ENCODE data around the gene LIMA1.
"Not testable (repeated sequence)": the region's sequence is repeated elsewhere in the genome, so short reads cannot be mapped to it uniquely, and the experiment has no call there.

Gene LIMA1

DNA sequence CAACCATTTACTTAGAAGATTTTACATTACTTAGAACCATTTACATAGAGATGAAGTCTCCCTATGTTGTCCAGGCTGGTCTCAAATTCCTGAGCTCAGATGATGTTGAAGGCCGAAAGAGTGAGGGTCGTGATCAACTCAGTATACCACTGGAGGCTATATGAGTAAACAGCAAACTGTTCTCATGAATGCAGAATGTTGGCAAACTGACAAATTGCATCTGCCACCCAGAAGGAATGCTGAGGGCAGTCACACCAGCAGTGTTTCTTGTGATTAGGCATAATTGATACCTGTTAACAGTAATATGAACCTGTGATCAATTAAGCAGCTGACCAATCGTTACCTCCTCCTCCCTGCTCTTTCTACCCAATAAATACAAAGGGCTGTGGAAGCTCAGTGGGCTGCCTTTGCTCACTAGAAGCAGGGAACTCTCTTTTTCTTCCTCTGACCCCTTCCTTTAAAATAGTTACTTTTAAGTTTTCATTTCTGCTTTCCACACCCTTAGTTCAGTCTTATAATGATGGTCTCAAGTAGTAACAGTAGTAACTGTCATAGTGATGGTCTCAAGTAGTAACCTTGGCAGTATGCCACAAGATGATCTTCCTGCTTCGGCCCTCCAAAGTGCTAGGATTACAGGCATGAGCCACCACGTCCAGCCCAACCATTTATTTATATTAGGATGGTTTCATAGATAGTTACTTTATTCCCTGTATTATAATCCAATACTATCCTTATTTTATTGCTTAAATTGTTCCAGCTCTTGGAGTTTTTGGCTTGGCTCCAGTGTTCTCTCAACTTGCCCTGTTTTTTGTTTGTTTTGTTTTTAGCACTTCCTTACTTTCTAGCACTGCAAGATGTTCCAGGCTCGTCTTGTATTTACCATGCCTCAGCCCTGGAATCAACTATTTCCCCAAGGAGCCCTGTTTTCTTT, 25.8 kb downstream of the LIMA1 start:
- H3K36me3 ChIP-seq (ENCODE audit: insufficient read depth, low read length), result no peaks in the 10 kb centered on the region
- H3K4me3 ChIP-seq, result no peak overlapping the region
- no peaks in the 10 kb centered on the region for H3K9me3 ChIP-seq (ENCODE audit: low read depth, low read length)
- DNase-seq (ENCODE audit: low read depth, low spot score), result no peak
- no peak overlapping the region; the same call in 1 of the 2 replicates for H3K27ac ChIP-seq
- TF ChIP-seq EZH2 (IDR thresholded peaks at IDR 0.05), result no peak
- no peak for TF ChIP-seq FOXP2 (optimal IDR thresholded peaks at IDR 0.05; ENCODE audit: control extremely low read depth, extremely low read length, insufficient read depth)
- TF ChIP-seq POLR2AphosphoS5 (IDR thresholded peaks at IDR 0.05; ENCODE audit: borderline replicate concordance, low read depth, low read length), result no peak
- H3K9ac ChIP-seq (ENCODE audit: insufficient read length), result no peak overlapping the region

DNA sequence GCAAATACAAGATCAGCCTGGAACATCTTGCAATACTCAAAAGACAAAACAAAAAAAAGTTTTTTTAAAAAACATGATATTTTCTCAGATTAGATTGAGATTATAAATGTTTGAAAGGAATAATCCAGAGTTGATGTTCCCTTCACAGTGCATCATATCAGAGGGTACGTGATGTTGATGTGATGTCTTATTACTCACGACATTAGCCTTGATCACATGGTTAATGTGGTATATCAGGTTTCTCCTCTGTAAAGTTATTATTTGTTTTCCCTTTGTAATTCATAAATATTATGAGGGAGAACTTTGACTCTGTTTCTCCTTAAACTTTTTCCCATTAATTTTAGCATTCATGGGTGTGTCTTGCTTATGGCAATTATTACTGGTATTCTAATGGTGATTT, 26.6 kb downstream of the LIMA1 start:
- Histone ChIP-seq H3K4me3 (no peak overlapping the region), H3K27ac (no peak overlapping the region), H3K9me3 (ENCODE audit: low read depth, low read length) (no peaks in the 10 kb centered on the region), H3K9ac (ENCODE audit: insufficient read length) (no peak overlapping the region), H3K36me3 (ENCODE audit: insufficient read depth, low read length) (no peaks in the 10 kb centered on the region)
- DNase-seq (ENCODE audit: low read depth, low spot score), result no peak
- TF ChIP-seq POLR2AphosphoS5 (IDR thresholded peaks at IDR 0.05; ENCODE audit: borderline replicate concordance, low read depth, low read length) (no peak), FOXP2 (optimal IDR thresholded peaks at IDR 0.05; ENCODE audit: control extremely low read depth, extremely low read length, insufficient read depth) (no peak), EZH2 (IDR thresholded peaks at IDR 0.05) (no peak)

DNA sequence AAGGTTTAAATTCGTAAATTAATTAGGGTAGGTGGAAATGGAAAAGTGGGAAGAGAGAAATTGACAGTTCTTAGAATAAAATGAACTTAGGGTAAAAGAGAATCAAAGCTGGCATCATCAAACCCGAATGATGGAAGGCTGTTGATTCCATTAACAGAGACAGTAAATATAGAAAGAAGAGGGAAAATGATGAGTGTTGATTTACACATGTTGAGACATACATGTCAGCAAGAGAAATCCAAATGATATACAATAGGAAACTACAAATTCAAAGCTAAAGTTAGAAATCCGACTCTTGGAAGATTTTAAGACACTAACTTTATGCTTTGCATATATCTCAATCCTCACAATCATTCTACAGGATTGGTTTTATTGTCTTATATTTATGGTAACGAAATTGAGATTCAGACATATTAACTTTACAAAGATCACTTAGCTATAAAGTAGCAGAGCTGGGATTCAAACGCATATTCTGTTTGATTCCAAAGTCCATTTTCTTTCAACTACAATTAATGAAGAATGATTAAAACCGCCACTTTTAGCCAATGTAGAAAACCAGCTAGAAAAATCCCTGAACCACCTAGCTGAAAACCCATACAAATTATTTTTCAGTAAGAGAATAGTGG, 30.2 kb downstream of the LIMA1 start:
- no peak for DNase-seq (ENCODE audit: low read depth, low spot score)
- TF ChIP-seq POLR2AphosphoS5 (IDR thresholded peaks at IDR 0.05; ENCODE audit: borderline replicate concordance, low read depth, low read length) (no peak), FOXP2 (optimal IDR thresholded peaks at IDR 0.05; ENCODE audit: control extremely low read depth, extremely low read length, insufficient read depth) (no peak), EZH2 (IDR thresholded peaks at IDR 0.05) (no peak)
- Histone ChIP-seq H3K27ac (no peak overlapping the region), H3K4me3 (no peak overlapping the region), H3K9ac (ENCODE audit: insufficient read length) (no peak overlapping the region), H3K36me3 (ENCODE audit: insufficient read depth, low read length) (no peaks in the 10 kb centered on the region), H3K9me3 (ENCODE audit: low read depth, low read length) (no peaks in the 10 kb centered on the region)

- Histone ChIP-seq H3K27ac (no peak overlapping the region), H3K9ac (ENCODE audit: insufficient read length) (no peak overlapping the region), H3K4me3 (no peak overlapping the region), H3K9me3 (ENCODE audit: low read depth, low read length) (no peaks in the 10 kb centered on the region), H3K36me3 (ENCODE audit: insufficient read depth, low read length) (no peaks in the 10 kb centered on the region)
- no peak for TF ChIP-seq EZH2 (IDR thresholded peaks at IDR 0.05)
- no peak for TF ChIP-seq POLR2AphosphoS5 (IDR thresholded peaks at IDR 0.05; ENCODE audit: borderline replicate concordance, low read depth, low read length)
- TF ChIP-seq FOXP2 (optimal IDR thresholded peaks at IDR 0.05; ENCODE audit: control extremely low read depth, extremely low read length, insufficient read depth), result no peak
- DNase-seq (ENCODE audit: low read depth, low spot score), result no peak
These were observed 31.6 kb downstream of the LIMA1 start for GRCh38 chr12:50251619-50252252.

DNA sequence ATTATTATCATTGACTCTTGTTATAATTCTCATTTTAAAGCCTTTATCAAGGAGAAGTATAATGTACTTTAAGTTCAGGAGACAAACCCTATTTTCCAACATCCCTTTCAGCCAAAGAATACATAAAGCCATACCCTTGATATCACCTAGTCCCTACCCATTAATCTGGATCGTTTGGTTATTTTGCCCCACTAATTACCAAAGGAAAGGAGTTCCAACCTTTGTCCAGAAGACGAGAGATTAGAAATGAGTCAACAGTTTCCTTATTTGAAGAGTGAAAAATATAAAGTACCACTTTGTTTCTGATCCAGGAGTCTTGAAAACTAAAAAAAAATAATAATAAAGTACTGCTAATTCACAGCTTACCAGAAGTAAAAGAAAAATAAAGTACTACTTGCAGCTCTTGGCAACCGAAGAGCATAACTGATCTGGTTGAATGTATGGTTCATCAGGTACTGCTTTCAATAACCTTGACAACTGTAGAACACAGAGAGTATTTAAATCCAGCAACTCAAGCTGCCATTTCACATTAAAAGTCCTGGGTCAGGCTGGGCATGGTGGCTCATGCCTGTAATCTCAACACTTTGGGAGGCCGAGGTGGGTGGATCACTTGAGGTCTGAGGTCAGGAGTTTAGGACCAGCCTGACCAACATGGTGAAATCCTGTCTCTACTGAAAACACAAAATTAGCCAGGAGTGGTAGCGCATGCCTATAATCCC, 33.7 kb downstream of the LIMA1 start:
- no peak for TF ChIP-seq EZH2 (IDR thresholded peaks at IDR 0.05)
- no peak for DNase-seq (ENCODE audit: low read depth, low spot score)
- Histone ChIP-seq H3K4me3 (no peak overlapping the region), H3K36me3 (ENCODE audit: insufficient read depth, low read length) (no peaks in the 10 kb centered on the region), H3K9ac (ENCODE audit: insufficient read length) (no peak overlapping the region), H3K27ac (no peak overlapping the region), H3K9me3 (ENCODE audit: low read depth, low read length) (no peaks in the 10 kb centered on the region)

GRCh38 chr12:50248883-50249282, 34.4 kb downstream of the LIMA1 start:
- Histone ChIP-seq H3K9ac (ENCODE audit: insufficient read length) (no peak overlapping the region), H3K27ac (no peak overlapping the region), H3K4me3 (no peak overlapping the region), H3K36me3 (ENCODE audit: insufficient read depth, low read length) (no peaks in the 10 kb centered on the region), H3K9me3 (ENCODE audit: low read depth, low read length) (no peaks in the 10 kb centered on the region)
- DNase-seq (ENCODE audit: low read depth, low spot score), result no peak
- TF ChIP-seq POLR2AphosphoS5 (IDR thresholded peaks at IDR 0.05; ENCODE audit: borderline replicate concordance, low read depth, low read length) (no peak), EZH2 (IDR thresholded peaks at IDR 0.05) (no peak)

GRCh38 chr12:50248411-50248810, 34.9 kb downstream of the LIMA1 start:
- H3K9me3 ChIP-seq (ENCODE audit: low read depth, low read length), result no peaks in the 10 kb centered on the region
- DNase-seq (ENCODE audit: low read depth, low spot score), result no peak
- H3K4me3 ChIP-seq, result no peak overlapping the region
- no peak overlapping the region for H3K9ac ChIP-seq (ENCODE audit: insufficient read length)
- H3K27ac ChIP-seq, result no peak overlapping the region
- no peak for TF ChIP-seq POLR2AphosphoS5 (IDR thresholded peaks at IDR 0.05; ENCODE audit: borderline replicate concordance, low read depth, low read length)
- no peak for TF ChIP-seq EZH2 (IDR thresholded peaks at IDR 0.05)
- TF ChIP-seq FOXP2 (optimal IDR thresholded peaks at IDR 0.05; ENCODE audit: control extremely low read depth, extremely low read length, insufficient read depth), result no peak
- no peaks in the 10 kb centered on the region for H3K36me3 ChIP-seq (ENCODE audit: insufficient read depth, low read length)

DNA sequence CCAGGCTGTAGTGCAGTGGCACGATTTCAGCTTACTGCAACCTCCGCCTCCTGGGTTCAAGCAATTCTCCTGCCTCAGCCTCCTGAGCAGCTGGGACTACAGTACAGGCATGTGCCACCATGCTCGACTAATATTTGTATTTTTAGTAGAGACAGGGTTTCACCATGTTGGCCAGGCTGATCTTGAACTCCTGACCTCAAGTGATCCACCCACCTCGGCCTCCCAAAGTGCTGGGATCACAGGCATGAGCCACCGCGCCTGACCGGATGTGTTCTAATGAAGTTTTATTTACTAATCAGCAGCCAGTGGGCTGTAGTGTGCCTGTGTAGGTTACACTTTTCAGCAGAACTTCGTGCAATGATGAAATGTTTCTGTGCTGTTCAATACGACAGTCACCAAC, 35.7 kb downstream of the LIMA1 start:
- H3K9me3 ChIP-seq (ENCODE audit: low read depth, low read length); H3K9ac ChIP-seq (ENCODE audit: insufficient read length); H3K36me3 ChIP-seq (ENCODE audit: insufficient read depth, low read length); DNase-seq (ENCODE audit: low read depth, low spot score); H3K27ac ChIP-seq; H3K4me3 ChIP-seq: not testable (repeated sequence)

Data from SK-N-MC (cell line).